K562 (cell line): ENCODE data around the gene IL1F10. TPM values are rescaled to one million over a fixed set of nuclear protein-coding genes. Genes with fewer than 3 reads are reported as not detected.
"Not testable (repeated sequence)": the region's sequence is repeated elsewhere in the genome, so short reads cannot be mapped to it uniquely, and the experiment has no call there.

Source experiments
- ATAC-seq: fragments of 200-7000 bp; cut with Tn5 transposase; 3 replicates; pipeline ENCODE4 v1.9.1; 2020; ENCODE audit warnings: moderate library complexity
- BruUV-seq: library from RNA; stranded (reverse); fragments of 400-500 nt; replicated peaks from 2 replicates; lab custom pipeline; 2021; lab: Mats Ljungman, UMichigan
- CTCF ChIA-PET: fragments of 300-600 bp; formaldehyde crosslinking; extraction: SDS; loops from one replicate; lab custom pipeline; 2021; ENCODE audit warnings: low intra/inter-chr PET ratio; lab: Yijun Ruan, JAX
- POLR2A ChIA-PET: fragments of 300-600, 350-650 bp; sonication (Branson Sonifier 250); formaldehyde crosslinking; extraction: SDS; loops from one replicate; lab custom pipeline; 2021; ENCODE audit warnings: antibody characterized with exemption, inconsistent platforms; lab: Yijun Ruan, JAX
- DNase-seq, 4 experiments: peaks; one replicate each; pipeline versions ENCODE4 v3.0.0 to v3.0.0-alpha.2; 2011 to 2018; ENCODE audit warnings: low spot score in 3 of 4, mixed read lengths in 3 of 4; ENCODE audit errors: extremely low read depth in 1 of 4
- FAIRE-seq: peaks from 2 replicates; lab custom pipeline; 2011; peaks lifted over from hg19 to GRCh38; lab: Jason Lieb, UNC
- H2AFZ ChIP-seq: 2 replicates; pipeline ENCODE4 v1.6.0; 2011; ENCODE audit warnings: low read depth, low read length, control low read depth, inconsistent platforms
- H3K27ac ChIP-seq: fragments of 200-600 bp; 3 replicates; pipeline ENCODE4 v1.8.0; 2011; ENCODE audit warnings: low read depth, mild to moderate bottlenecking, control low read depth, inconsistent platforms, low read length, moderate library complexity, mixed read lengths; ENCODE audit errors: extremely low read depth
- H3K27me3 ChIP-seq, 2 experiments: fragments of 300-600 bp in 1 of 2; 2 replicates in 1 of 2; 3 replicates in 1 of 2; pipeline versions ENCODE4 v1.6.0 to v1.8.0; 2011; ENCODE audit warnings: inconsistent platforms in 2 of 2, low read length in 2 of 2, mild to moderate bottlenecking in 1 of 2, mixed read lengths in 1 of 2, moderate library complexity in 1 of 2; ENCODE audit not compliant: control insufficient read depth in 2 of 2, insufficient read depth in 2 of 2
- H3K36me3 ChIP-seq: fragments of 300-600 bp; 3 replicates; pipeline ENCODE4 v1.8.0; 2011; ENCODE audit warnings: mild to moderate bottlenecking, low read length, inconsistent platforms; ENCODE audit not compliant: control insufficient read depth, insufficient read depth
- H3K4me1 ChIP-seq, 2 experiments: fragments of 200-600 bp in 1 of 2; replicated peaks in 1 of 2; 2 replicates in 1 of 2; 3 replicates in 1 of 2; pipeline versions ENCODE4 v1.5.1 to v1.8.0; 2011; ENCODE audit warnings: inconsistent platforms in 2 of 2, low read length in 2 of 2, mild to moderate bottlenecking in 1 of 2, mixed read lengths in 1 of 2, moderate library complexity in 1 of 2; ENCODE audit not compliant: control insufficient read depth in 2 of 2, insufficient read depth in 2 of 2
- H3K4me2 ChIP-seq: 2 replicates; pipeline ENCODE4 v1.6.1; 2011; ENCODE audit warnings: low read length, control low read depth, inconsistent platforms, mixed read lengths; ENCODE audit not compliant: insufficient read depth
- H3K4me3 ChIP-seq: fragments of 200-600 bp; sonication (generic), shearing (Covaris generic); 2 replicates; pipeline ENCODE4 v1.5.1; 2016; ENCODE audit warnings: control low read depth, inconsistent platforms
- H3K79me2 ChIP-seq: fragments of 200-600 bp; 3 replicates; pipeline ENCODE4 v1.8.0; 2011; ENCODE audit warnings: low read length, inconsistent platforms; ENCODE audit not compliant: control insufficient read depth, insufficient read depth
- H3K9ac ChIP-seq, 2 experiments: 2 replicates each; pipeline versions ENCODE4 v1.6.0 to v1.6.1; 2011; ENCODE audit warnings: low read depth in 2 of 2, low read length in 2 of 2, control low read depth in 1 of 2, inconsistent platforms in 1 of 2, mild to moderate bottlenecking in 1 of 2, mixed read lengths in 1 of 2; ENCODE audit not compliant: insufficient read depth in 1 of 2
- H3K9me1 ChIP-seq: one replicate; pipeline ENCODE4 v1.6.0; 2011; ENCODE audit warnings: inconsistent platforms, mild to moderate bottlenecking, low read length, moderate library complexity; ENCODE audit not compliant: control insufficient read depth, insufficient read depth
- H3K9me3 ChIP-seq: replicated peaks from 2 replicates; pipeline ENCODE4 v1.5.1; 2011; ENCODE audit warnings: low read depth, low read length, inconsistent platforms; ENCODE audit not compliant: control insufficient read depth, insufficient read depth
- H4K20me1 ChIP-seq: replicated peaks from 2 replicates; pipeline ENCODE4 v1.6.1; 2011; ENCODE audit warnings: low read length, inconsistent platforms, mixed read lengths; ENCODE audit not compliant: control insufficient read depth, insufficient read depth
- C11orf30 ChIP-seq: fragments of 450-650 bp; IDR thresholded peaks from 2 replicates; pipeline ENCODE4 v1.6.1; 2016; ENCODE audit warnings: low read depth, mild to moderate bottlenecking
- MAFG ChIP-seq: fragments of 450-650 bp; conservative IDR thresholded peaks from 2 replicates; pipeline ENCODE4 v1.6.1; 2016; ENCODE audit warnings: missing genetic modification characterization, missing compliant biosample characterization
- NFE2 ChIP-seq: IDR thresholded peaks from 2 replicates; pipeline ENCODE4 v1.6.1; 2014; ENCODE audit warnings: antibody characterized with exemption, low read depth
- SPI1 ChIP-seq: IDR thresholded peaks from 2 replicates; pipeline ENCODE4 v1.6.1; 2011; ENCODE audit warnings: low read depth, low read length, control low read depth, borderline replicate concordance
- TFE3 ChIP-seq: fragments of 450-650 bp; formaldehyde crosslinking; IDR thresholded peaks from 2 replicates; pipeline ENCODE4 v1.4.0; 2020; ENCODE audit warnings: mild to moderate bottlenecking, mixed read lengths
- ZNF316 ChIP-seq: fragments of 450-650 bp; IDR thresholded peaks from 2 replicates; pipeline ENCODE4 v1.6.1; 2016
- ZNF324 ChIP-seq: fragments of 250-450 bp; sonication (Bioruptor Pico); IDR thresholded peaks from 2 replicates; pipeline ENCODE4 v1.4.0; 2020; ENCODE audit warnings: mild to moderate bottlenecking
- WGBS: fragments of 100-300 bp; shearing (Covaris generic); methylation state at CpG from one replicate; pipeline ENCODE4 v1.1.6; 2016; ENCODE audit warnings: low coverage, mixed read lengths; ENCODE audit not compliant: insufficient coverage; ENCODE audit errors: missing lambda C conversion rate; 5-methylcytosine and 5-hydroxymethylcytosine counted together
- in situ Hi-C: fragments of 300-500 bp; cut with MboI; formaldehyde crosslinking; loops from 4 replicates; pipeline ENCODE4 v1.15.0; 2018; ENCODE audit warnings: inconsistent platforms, mixed read lengths
- intact Hi-C: fragments of 100-400 bp; cut with micrococcal nuclease; formaldehyde crosslinking; loops from 2 replicates; pipeline ENCODE4 v1.14.2; 2022
- polyA plus RNA-seq, 8 experiments: library from polyadenylated mRNA; depleted of rRNA in 4 of 8; stranded (reverse) in 5 of 8; unstranded in 3 of 8; fragments of >200 nt; fragmentation: Nextera tagmentation in 2 of 8; fragmentation: Illumina TruSeq in 1 of 8; extraction: Ambion mirVana in 2 of 8; extraction: Trizol in 1 of 8; gene quantifications; 2 replicates each; pipeline versions ENCODE4 v1.2.1 to v1.2.3, GENCODE V29; 2011 to 2014; ENCODE audit warnings: inconsistent platforms in 1 of 8, missing spikeins in 1 of 8
- total RNA-seq, 7 experiments: library from RNA; depleted of rRNA in 6 of 7; stranded (reverse); fragments of >200 nt in 6 of 7; fragmentation: Illumina TruSeq in 2 of 7; extraction: Trizol in 2 of 7; gene quantifications; 2 replicates each; pipeline versions ENCODE4 v1.2.1 to v1.2.3, GENCODE V29; 2011 to 2021; ENCODE audit warnings: low replicate concordance in 1 of 7

Gene IL1F10
- total and polyA plus RNA-seq, 9 of the 15 experiments (the other 6 are each of a cell fraction or from before 2014, with no cell fraction given): not detected

GRCh38 chr2:113096306-113096705, 28.5 kb downstream of the IL1F10 start:
- WGBS: 15% methylated on average over 11 of the region's 14 CpGs
- not testable (repeated sequence) for H3K27ac ChIP-seq

GRCh38 chr2:113096842-113097618, 29.3 kb downstream of the IL1F10 start:
- H2AFZ ChIP-seq, H3K4me2 ChIP-seq, in situ Hi-C loops, DNase-seq, H3K4me3 ChIP-seq, ATAC-seq, H3K27ac ChIP-seq, H3K79me2 ChIP-seq, H3K9ac ChIP-seq, H3K9me3 ChIP-seq, H3K36me3 ChIP-seq, intact Hi-C loops, BruUV-seq, H3K9me1 ChIP-seq, CTCF ChIA-PET, H4K20me1 ChIP-seq, H3K4me1 ChIP-seq, FAIRE-seq: not testable (repeated sequence)
- POLR2A ChIA-PET: interaction anchor here (0.6 kb wide), 1 partner anchor 71 kb away, joined by 3 read pairs; no protein-coding TSS in a partner anchor
- TF ChIP-seq TFE3 (peak; percentile 59), ZNF324 (CRISPR knock-in tag) (peak; percentile 73; the same call in 1 of the 2 replicates), SPI1 (peak; percentile 28; the same call in 1 of the 2 replicates)
- H3K27me3 ChIP-seq: peaks cover 15 to 31% of the 10 kb centered on the region in 2 experiments
- WGBS: 0% methylated on average over 2 of the region's 2 CpGs

More at GRCh38 chr2:113096306-113096705, 28.5 kb downstream of the IL1F10 start:
- H3K4me3 ChIP-seq, DNase-seq, FAIRE-seq, in situ Hi-C loops, POLR2A ChIA-PET, H3K36me3 ChIP-seq, H2AFZ ChIP-seq, H3K4me1 ChIP-seq, H3K4me2 ChIP-seq, intact Hi-C loops, H4K20me1 ChIP-seq, CTCF ChIA-PET, ATAC-seq, H3K9ac ChIP-seq, H3K9me3 ChIP-seq, H3K9me1 ChIP-seq, H3K79me2 ChIP-seq, BruUV-seq: not testable (repeated sequence)
- peaks cover 15 to 31% of the 10 kb centered on the region in 2 experiments for H3K27me3 ChIP-seq
- TF ChIP-seq NFE2 (0 out of 2 replicates have a peak, but pooled peaks have one; percentile 16), MAFG (tag) (peak; percentile 59), ZNF316 (peak; percentile 33; the same call in 1 of the 2 replicates), C11orf30 (0 out of 2 replicates have a peak, but pooled peaks have one; percentile 32)
